ENCODE data around the gene GPER1.
A peak's percentile ranks its signal among the peaks of the same experiment; 100 is the strongest.

Gene GPER1

DNA sequence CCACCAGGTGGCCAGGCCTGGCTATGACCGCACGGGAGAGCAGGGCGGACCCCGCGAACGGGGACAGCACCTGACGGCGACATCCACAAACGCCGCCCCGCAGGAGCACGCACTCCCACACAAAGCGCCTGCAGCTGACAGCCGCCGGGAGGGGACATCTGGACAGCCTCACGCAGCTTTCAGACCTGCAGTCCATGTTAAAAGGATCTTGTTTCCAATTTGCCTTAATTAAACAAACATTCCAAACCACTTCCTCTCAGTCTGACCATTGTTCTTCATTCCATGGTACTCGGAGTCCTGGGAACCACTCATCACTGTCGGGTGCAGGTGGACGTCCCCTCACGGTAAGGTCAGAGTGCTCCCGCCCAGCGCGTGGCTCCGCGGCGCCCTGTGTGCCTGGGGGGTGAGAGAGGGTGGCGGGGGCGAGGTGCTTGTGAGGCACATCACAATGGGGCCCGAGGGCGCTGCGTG, 5.9 kb upstream of the GPER1 start:
- POLR2A ChIA-PET = no interaction called here
- no peak for DNase-seq (ENCODE audit: extremely low spot score)
- CTCF ChIA-PET = no interaction called here

DNA sequence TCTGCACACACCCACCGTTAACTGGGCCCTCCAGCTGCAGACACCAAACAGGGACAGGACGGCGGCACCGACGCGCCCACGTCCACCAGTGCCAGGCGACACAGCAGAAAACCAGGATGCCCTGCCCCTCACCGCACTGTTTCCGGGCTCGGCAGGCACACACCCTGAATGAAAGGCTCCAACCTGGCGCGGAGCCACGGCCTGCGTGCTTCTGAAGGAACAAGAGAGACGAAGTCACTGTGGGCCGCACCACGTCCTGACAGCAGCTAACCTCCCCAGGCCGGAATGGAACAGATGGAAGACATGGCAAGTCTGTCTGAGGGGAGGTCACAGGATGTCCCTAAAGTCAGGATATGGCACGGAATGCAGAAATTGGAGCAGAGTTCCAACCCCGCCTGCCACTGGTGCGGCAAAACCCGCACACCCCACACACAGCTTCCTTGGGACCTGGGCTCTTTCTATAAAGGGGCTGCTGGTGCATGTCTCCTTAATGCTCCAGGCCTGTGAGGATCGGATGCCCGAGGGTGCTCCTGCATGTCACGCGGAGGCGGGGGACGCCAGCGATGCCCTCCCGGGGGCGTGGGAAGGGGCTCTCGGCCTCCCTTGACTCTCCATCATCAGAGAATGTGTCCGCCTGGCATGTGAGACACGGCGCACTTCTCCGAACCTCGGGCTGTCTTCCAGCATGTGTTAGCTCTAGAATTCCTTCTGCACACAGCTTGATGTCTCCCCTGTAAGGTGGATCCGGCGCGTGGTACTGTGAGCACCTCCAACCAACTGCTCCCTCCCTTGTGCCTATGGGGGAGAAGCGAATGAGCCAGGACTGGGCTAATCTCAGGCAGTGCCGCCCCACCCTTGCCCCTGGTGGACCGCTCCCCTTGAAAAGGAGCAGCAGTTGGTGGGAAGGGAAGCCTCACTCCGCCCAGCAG, 3.9 kb upstream of the GPER1 start:
- ChIA-PET CTCF (interaction anchor here (0.7 kb wide), 1 partner anchor 16 kb away, joined by 4 read pairs; no protein-coding TSS in a partner anchor), POLR2A (no interaction called here)
- TF ChIP-seq BHLHE40 (IDR thresholded peaks at IDR 0.05; ENCODE audit: borderline replicate concordance) = no peak
- no peak for TF ChIP-seq ZNF384 (IDR thresholded peaks at IDR 0.05)
- TF ChIP-seq SUZ12 (IDR thresholded peaks at IDR 0.05) = no peak
- TF ChIP-seq ELF4 (IDR thresholded peaks at IDR 0.05) = no peak
- no peak for TF ChIP-seq ARNT (IDR thresholded peaks at IDR 0.05)
- no peak for TF ChIP-seq LEF1 (IDR thresholded peaks at IDR 0.05; ENCODE audit: borderline replicate concordance)
- no peak for TF ChIP-seq L3MBTL2 (conservative IDR thresholded peaks at IDR 0.05)
- DNase-seq (ENCODE audit: extremely low spot score) = no peak

More for the DNA sequence above, 5.9 kb upstream of the GPER1 start:
- TF ChIP-seq ELF4 (IDR thresholded peaks at IDR 0.05) (no peak), NFRKB (IDR thresholded peaks at IDR 0.05) (no peak), FOXA1 (IDR thresholded peaks at IDR 0.05) (no peak)

DNA sequence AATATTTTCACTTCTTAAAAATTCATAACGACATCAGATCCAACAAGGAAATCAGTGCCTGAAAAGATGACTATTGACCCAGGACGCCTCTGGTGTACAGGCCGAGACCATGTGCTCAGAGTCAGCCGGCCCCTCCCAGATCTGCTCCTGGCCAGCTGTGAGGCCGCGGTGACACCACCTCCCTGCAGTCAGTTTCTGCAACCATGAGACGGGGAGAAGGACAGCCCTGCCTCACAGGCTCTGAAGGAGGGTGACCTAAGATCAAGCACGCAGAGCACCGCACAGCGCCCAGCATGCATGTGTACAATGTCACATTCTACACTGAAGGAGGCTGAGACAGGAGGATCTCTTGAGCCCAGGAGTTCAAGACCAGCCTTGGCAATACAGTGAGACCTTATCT, 2.6 kb upstream of the GPER1 start:
- no peak for TF ChIP-seq ELF4 (IDR thresholded peaks at IDR 0.05)
- TF ChIP-seq CTBP1 (IDR thresholded peaks at IDR 0.05; ENCODE audit: borderline replicate concordance) = no peak
- no peak for TF ChIP-seq FOXM1 (IDR thresholded peaks at IDR 0.05; ENCODE audit: borderline replicate concordance)
- ChIA-PET POLR2A (no interaction called here), CTCF (interaction anchor here (0.6 to 1.1 kb wide), 3 partner anchors 71 to 865 kb away, joined by 3 read pairs; no protein-coding TSS in a partner anchor)
- no peak for DNase-seq (ENCODE audit: extremely low spot score)

DNA sequence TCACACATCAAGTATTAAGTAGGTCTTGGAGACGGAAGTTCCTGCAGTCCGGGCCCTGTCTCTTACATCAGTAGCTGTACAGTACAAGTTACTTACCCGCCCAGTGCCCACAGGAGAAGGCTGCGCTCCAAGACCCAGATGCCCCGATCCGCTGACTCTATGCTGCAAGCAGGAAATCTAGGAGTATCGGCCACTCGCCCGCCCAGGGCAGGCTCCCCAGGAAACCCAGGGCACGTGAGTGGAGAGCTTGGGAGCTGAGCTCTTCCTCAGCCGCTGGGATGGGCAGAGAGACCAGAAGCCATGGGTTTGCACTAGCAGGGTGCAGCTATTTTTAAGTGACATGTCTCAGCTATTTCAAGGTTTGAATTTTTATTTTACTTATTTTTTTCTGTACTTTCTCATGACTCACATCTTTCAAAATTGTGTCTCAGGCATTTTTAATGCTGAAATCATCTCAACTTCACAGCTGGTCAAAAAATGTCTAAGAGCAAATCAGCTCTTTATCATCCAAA, 1.9 kb upstream of the GPER1 start:
- POLR2A ChIA-PET = no interaction called here
- no peak for DNase-seq (ENCODE audit: extremely low spot score)
- TF ChIP-seq L3MBTL2 (conservative IDR thresholded peaks at IDR 0.05) (no peak), SP1 (IDR thresholded peaks at IDR 0.05) (no peak), SUZ12 (IDR thresholded peaks at IDR 0.05) (no peak), ELF4 (IDR thresholded peaks at IDR 0.05) (no peak), FOXA1 (IDR thresholded peaks at IDR 0.05) (no peak), FOXK2 (IDR thresholded peaks at IDR 0.05) (no peak), ARNT (IDR thresholded peaks at IDR 0.05) (no peak), LEF1 (IDR thresholded peaks at IDR 0.05; ENCODE audit: borderline replicate concordance) (no peak), FOXM1 (IDR thresholded peaks at IDR 0.05; ENCODE audit: borderline replicate concordance) (no peak), NFRKB (IDR thresholded peaks at IDR 0.05) (no peak), CTBP1 (IDR thresholded peaks at IDR 0.05; ENCODE audit: borderline replicate concordance) (no peak), TARDBP (IDR thresholded peaks at IDR 0.05) (no peak), HDGF (IDR thresholded peaks at IDR 0.05; ENCODE audit: borderline replicate concordance) (no peak), ZNF384 (IDR thresholded peaks at IDR 0.05) (no peak), BHLHE40 (IDR thresholded peaks at IDR 0.05; ENCODE audit: borderline replicate concordance) (no peak)
- TF ChIP-seq, protein P1, sequence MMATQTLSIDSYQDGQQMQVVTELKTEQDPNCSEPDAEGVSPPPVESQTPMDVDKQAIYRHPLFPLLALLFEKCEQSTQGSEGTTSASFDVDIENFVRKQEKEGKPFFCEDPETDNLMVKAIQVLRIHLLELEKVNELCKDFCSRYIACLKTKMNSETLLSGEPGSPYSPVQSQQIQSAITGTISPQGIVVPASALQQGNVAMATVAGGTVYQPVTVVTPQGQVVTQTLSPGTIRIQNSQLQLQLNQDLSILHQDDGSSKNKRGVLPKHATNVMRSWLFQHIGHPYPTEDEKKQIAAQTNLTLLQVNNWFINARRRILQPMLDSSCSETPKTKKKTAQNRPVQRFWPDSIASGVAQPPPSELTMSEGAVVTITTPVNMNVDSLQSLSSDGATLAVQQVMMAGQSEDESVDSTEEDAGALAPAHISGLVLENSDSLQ (IDR thresholded peaks at IDR 0.05) = no peak
- CTCF ChIA-PET = interaction anchor here (0.5 to 1.0 kb wide), 5 partner anchors 51 to 866 kb away, joined by 3 read pairs; no protein-coding TSS in a partner anchor

DNA sequence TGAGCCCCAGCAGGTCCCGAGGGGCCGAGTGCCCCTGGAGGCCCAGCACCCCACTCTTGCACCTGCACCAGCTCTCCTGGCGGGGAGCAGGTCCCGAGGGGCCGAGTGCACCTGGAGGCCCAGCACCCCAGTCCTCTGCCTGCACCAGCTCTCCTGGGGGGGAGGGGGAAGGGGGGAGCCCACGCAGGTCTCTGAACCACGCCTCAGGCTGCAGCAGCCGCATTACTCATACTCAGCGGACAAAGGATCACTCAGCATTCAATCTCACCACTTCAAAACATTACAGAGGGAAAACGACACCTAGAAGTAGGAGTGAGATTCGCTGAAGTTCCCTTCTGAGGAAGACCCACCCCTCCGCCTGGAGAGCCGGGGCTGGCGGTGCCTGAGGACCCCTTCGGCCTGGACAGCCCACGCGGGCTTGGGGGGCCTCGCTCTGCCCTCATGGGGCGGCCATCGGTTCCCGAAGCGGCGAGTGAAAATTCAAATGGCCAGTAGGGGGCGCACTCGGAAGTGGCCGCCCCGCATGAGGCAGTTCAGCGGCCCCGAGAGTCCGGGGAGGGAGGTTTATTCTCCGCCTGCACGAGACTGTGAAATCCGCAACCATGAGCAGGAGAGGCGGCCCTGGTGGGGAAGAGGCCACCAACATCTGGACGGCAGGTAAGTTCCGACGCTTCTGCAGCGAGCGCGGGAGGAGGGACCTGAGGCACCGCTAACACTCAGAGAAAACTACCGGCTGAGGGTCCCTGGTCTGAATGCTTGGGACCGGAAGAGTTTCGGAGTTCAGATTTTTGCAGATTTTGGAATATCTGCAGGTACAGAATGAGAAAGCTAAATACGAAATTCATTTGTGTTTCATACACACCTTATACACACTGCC, 1.1 kb upstream of the GPER1 start:
- ChIA-PET POLR2A (no interaction called here), CTCF (interaction anchor here (0.5 to 1.6 kb wide), 3 partner anchors 21 to 537 kb away, joined by 3 to 4 read pairs (median 3); no protein-coding TSS in a partner anchor)

DNA sequence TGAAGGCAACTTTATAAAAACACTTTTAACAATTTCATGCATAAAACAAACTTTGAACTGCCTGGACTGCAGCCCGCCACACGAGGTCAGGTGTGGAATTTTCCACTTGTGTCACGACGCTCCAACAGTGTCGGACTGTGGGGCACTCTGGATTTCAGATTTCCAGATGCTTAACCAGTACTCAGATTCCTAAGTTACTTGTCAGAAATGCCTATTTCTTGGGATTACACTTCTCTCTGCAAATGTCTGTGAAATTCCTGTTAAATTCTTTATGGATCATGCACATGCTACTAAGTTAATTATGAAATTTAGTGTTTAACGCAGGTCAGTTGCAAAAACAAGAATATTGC, 473 bp upstream of the GPER1 start:
- POLR2A ChIA-PET = no interaction called here
- no peak for DNase-seq (ENCODE audit: extremely low spot score)
- no peak for TF ChIP-seq ELF4 (IDR thresholded peaks at IDR 0.05)
- TF ChIP-seq, protein P1 (IDR thresholded peaks at IDR 0.05) = no peak
- no peak for TF ChIP-seq ARNT (IDR thresholded peaks at IDR 0.05)
- no peak for TF ChIP-seq ZNF384 (IDR thresholded peaks at IDR 0.05)
- no peak for TF ChIP-seq TARDBP (IDR thresholded peaks at IDR 0.05)
- TF ChIP-seq NFRKB (IDR thresholded peaks at IDR 0.05) = no peak
- TF ChIP-seq FOXM1 (IDR thresholded peaks at IDR 0.05; ENCODE audit: borderline replicate concordance) = no peak
- TF ChIP-seq SUZ12 (IDR thresholded peaks at IDR 0.05) = no peak
- TF ChIP-seq BHLHE40 (IDR thresholded peaks at IDR 0.05; ENCODE audit: borderline replicate concordance) = no peak
- CTCF ChIA-PET = interaction anchor here (1.6 kb wide), 1 partner anchor 22 kb away, joined by 4 read pairs; no protein-coding TSS in a partner anchor

More for the DNA sequence above, 1.1 kb upstream of the GPER1 start:
- DNase-seq (ENCODE audit: extremely low spot score) = peak; percentile 83
- 0 out of 2 replicates have a peak, but pooled peaks have one; percentile 41 for TF ChIP-seq L3MBTL2 (conservative IDR thresholded peaks at IDR 0.05)
- no peak for TF ChIP-seq FOXA1 (IDR thresholded peaks at IDR 0.05)
